GM18502 (cell line): ENCODE data around the gene SLC34A1.
"Not testable (repeated sequence)": the region's sequence is repeated elsewhere in the genome, so short reads cannot be mapped to it uniquely, and the experiment has no call there.

Experiments
- ATAC-seq: cut with Tn5 transposase; IDR thresholded peaks from one replicate; pipeline ENCODE4 v1.9.1; 2021; ENCODE audit warnings: mild to moderate bottlenecking; ENCODE audit not compliant: unreplicated experiment, poor library complexity

The SLC34A1 gene

DNA sequence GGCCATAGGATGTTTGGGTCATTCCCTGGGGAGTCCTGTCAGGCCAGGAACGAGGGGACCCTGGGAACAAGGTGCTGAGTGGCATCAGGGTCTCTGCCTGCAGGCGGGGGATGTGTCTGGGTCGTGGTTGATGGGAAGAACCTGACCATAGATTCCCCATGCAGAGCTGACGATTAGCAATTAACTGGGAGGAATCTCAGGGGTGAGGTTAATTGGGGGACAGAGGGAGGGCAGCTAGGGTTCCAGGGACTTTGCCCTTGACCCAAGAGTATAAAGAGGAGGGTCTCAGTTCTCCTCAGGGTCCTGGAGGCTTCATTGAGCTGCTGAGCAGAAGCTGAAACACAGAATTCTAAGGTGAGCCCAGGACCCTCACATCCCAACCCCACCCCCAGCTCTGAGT is at the start of gene SLC34A1:
SLC34A1 (plus strand) TSS at position 301 of the 400 bp plus-strand sequence. CDS start 1,308 bp downstream, outside the sequence.
- ATAC-seq = no peak

DNA sequence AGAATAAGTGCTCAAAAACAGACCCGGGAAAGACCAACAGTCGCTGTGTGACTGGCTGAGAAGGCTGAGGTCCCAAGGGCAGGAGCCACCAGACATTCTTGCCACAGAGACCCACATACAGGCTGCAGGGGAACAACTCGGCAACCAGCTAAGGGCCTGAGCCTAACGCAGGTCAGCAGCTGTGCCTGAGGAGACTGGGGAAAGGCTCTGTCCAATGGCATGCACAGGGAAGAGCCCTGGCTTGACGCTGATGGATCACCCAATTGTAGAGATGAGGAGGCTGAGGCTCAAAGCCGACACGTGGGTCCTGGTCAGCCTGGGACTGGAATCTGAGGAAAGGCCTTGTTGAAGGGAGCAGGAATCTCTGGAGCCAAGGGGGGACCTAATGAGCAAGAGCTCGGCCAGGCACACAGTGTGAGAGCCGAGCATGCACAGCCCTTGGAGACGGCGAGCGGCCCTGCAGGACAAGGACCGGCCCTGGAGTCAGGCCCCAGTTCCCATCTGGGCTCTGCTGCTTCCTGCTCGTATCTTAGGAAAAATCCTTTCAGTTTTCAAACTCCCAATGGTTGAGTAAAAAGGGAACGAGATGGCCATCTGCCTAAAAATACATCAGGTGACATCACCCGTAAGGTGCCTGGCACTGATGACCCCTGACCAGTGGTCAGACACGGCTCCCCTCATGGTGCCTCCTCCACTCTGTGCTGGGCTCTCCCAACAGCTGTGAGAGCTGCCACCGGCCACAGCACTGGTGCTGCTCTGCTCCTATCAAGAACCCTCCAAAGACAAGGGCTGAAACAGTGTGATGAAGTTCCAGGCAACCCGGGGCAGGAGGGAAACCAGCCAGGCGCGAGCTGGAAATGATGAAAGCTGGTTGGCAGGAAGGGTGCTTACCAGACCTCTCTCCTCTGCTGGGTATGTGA is 49.2 kb upstream of the SLC34A1 start:
- no peak for ATAC-seq

DNA sequence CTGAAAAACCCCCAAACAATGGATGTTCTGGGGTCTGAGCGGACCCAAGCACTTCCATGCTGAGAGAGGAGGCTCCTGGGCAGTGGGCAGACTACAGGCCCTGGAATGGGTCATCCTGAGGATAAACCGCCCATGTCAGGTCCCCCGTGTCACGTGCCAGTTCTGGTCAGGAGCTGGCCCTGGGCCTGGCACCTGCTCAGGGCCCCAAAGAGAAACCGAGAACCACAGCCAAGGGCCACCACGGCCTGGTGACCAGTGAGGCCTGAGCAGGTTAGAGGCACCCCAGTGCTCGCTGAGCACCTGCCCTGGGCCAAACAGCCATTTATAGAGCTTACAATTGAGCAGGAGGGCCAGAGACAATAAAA is 48.6 kb upstream of the SLC34A1 start:
- no peak for ATAC-seq

DNA sequence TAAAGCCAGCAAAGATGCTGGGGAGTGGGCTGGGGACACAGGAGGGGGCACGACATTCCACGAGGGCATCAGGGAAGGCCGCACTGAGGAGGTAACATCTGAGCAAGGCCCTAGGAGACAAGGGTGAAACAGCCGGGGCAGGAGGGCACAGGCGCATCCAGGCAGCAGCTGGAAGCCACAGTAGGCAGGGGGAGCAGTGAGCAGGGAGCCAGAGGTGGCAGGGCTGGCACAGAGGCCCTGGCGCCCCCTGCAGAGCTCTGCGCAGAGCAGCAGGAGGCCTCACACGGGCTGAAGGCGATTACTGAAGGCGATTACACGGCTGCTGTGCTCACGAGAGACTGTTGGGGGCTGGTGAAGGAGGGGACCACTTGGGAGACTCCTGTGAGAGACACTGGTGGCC is 48.1 kb upstream of the SLC34A1 start:
- ATAC-seq = no peak

GRCh38 chr5:177336603-177337494 is 47.4 kb upstream of the SLC34A1 start:
- ATAC-seq = no peak

GRCh38 chr5:177338251-177339106 is 45.8 kb upstream of the SLC34A1 start:
- ATAC-seq = no peak

DNA sequence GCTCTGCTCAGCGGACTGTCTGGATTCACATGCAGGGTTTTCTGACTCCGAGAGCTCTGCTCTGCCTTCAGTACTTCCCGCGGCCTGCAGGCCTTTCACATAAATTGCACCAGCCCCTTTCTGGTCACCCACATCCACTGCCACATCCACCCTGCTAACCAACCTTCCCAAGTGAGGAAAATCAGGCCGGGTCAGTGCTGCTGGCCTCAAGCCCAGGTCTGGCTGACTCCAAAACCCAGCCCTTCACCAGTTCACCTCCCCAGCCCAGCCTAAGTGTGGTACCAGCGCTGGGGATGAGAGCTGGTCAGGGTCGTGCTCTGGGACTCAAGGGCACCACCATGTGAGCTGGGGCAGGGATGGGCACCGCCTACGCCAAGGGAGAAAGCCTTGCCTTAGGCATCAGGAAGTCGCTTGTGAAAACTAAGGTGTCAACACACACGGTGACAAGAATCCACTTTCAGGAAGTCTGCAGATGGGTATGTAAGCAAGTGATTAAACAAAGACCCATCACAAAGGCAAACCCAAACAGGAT is 45.1 kb upstream of the SLC34A1 start:
- no peak for ATAC-seq

DNA sequence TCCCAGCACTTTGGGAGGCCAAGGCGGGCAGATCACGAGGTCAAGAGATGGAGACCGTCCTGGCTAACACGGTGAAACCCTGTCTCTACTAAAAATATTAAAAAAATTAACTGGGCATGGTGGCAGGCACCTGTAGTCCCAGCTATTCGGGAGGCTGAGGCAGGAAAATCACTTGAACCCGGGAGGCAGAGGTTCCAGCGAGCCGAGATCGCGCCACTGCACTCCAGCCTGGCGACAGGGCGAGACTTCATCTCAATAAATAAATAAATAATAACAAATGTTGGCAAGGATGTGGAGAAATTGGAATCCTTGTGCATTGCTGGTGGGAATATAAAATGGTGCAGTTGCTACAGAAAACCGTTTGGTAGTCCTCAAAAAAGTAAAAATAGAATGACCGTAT is 41.2 kb upstream of the SLC34A1 start:
- ATAC-seq = not testable (repeated sequence)

GRCh38 chr5:177343777-177344176 is 40.5 kb upstream of the SLC34A1 start:
- no peak for ATAC-seq

DNA sequence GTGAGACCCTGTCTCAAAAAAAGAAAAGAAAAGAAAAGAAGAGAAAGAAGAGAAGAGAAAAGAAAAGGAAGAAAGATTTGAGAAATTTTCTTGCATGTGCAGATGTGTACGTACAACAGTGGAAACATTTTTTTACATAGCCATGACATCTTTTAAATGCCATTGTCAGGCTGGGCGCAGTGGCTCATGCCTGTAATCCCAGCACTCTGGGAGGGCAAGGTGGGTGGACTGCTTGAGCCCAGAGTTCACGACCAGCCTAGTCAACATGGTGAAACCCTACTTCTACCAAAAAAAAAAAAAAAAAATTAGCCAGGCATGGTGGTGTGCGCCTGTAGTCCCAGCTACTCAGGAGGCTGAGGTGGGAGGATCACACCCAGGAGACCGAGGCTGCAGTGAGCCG is 39.3 kb upstream of the SLC34A1 start:
- no peak for ATAC-seq

DNA sequence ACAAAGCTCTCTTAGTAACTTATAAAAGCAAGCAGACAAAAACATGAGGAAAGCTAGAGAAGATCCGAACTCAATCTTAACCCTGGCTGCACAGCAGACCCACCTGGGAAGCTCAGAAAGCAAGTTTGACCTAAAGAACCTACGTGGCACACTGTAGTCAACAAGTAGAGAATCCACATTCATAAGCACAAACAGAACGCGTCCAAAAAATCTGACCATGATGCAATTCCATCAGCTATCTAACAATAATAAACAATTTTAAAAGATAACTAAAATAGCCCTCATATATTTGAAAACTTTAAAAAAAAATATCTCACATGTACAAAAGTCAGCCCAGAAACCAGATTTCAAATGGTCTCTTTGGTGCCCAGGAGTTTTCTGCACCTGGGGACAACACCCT is 37.4 kb upstream of the SLC34A1 start:
- no peak for ATAC-seq

DNA sequence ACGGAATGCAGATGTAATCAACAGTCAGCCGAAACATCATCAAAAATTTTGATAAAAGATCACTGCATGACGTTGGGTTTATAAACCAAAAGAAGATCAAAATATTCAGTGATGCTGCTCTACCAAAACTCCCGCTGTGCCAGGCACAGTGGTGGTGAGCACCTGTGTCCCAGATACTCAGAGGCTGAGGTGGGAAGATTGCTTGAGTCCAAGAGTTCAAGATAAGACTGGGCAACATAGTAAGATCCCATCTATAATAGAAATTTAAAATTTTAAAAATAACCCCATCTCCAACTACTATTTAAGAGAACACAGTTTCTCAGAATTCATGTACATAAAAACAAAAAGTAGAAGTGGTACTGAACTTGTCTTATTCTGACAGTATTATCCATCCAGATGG is 36.5 kb upstream of the SLC34A1 start:
- no peak for ATAC-seq

DNA sequence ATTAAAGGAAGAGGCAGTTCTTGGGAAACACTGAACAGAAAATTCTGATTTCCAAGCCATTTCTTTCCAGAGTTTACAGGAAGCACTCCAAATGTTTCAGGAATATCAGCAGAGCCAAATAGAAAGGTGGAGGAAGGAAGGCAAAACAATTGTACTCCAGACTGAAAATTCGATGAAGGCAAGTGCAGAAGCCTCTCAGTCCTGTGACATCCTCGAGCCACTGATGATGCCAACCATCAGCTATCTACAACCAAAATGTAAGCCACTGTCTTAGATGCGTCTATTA is 34.9 kb upstream of the SLC34A1 start:
- ATAC-seq = no peak

- ATAC-seq = no peak
Measured at GRCh38 chr5:177349762-177350161, 34.5 kb upstream of the SLC34A1 start.

- no peak for ATAC-seq
Measured at GRCh38 chr5:177350776-177351391, 33.4 kb upstream of the SLC34A1 start.

DNA sequence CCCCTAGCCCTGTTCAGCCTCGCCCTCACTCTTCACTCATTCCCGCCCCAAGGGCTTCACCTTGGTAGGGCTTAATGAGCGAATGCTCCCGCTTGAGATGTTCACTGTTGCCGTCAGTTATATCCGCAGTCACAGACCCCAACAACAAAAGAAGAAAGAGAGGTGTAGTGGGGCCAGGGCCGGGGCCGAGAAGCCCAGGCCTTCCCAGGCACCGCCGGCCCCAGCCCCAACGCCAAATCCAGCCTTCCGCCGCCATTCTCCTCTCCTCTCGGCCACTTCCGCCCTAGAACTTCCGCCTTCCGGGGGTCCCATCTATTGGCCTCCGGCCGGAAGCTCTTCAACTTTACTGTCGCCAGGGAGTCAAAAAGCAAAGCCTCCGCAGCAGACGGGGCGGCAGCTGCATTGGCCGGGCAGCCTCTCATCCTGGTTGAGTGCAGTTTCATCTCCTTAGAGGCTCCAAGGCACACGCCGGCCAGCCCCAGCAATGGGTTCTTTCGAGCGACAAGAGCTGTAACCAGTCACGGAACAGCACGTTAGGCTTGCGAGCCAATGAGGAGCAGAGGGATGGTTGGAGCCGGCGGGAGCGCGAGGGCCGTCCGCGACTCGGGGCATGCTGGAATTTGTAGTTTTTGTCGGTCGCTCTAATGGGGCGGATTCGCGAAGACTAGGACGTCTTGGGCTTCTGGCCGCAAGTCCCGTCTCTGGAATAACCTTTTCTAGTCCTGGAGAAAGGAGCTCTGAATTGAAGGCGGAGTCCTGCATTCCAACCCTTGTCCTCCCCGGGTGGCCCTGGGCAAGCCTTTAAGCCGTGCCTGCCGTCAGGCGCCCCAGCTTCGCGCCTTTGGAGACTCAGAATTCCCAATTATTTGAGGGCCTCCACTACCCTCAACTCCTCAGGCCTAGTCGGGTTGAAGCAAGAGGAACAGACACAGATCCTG is 32.6 kb upstream of the SLC34A1 start, which contains the start of gene LMAN2:
LMAN2 (minus strand) TSS at position 277 of the 938 bp plus-strand sequence; CDS start at position 256, 21 bp downstream.
- ATAC-seq = peak; percentile 93

- no peak for ATAC-seq
Measured at GRCh38 chr5:177353093-177353492, 31.1 kb upstream of the SLC34A1 start.

- no peak for ATAC-seq
Measured at GRCh38 chr5:177354256-177354655, 30.0 kb upstream of the SLC34A1 start.

DNA sequence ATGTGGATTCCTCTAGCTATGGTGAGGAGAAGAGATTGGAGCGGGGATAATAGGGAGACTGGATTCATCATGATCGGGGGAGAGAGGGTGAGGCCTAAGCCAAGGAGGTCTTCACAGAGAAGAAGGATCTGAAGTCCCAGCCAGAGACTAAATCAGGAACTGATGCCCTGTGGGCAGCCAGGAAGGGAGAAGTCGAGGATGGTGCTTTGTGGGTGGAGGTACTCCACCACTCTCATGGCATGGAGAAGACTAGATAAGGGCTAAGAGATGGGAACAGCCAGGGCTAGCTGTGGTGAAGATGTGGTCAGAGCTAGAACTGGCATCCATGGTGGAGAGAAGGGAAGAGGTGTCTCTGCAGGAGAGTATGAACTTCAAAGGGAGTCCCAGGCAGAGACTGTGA is 29.5 kb upstream of the SLC34A1 start:
- ATAC-seq = no peak
